Left ventricle myocardium inferior (tissue), 1 donor: Measurements from ENCODE around the gene WEE2. TPM values are rescaled to one million over a fixed set of nuclear protein-coding genes. Genes with fewer than 3 reads are reported as not detected.
"Not testable (repeated sequence)": the region's sequence is repeated elsewhere in the genome, so short reads cannot be mapped to it uniquely, and the experiment has no call there.

ENCODE experiments used
- DNase-seq: peaks from one replicate; pipeline ENCODE4 v3.0.0-alpha.2; 2020
- H3K27ac ChIP-seq: fragments of 200-600 bp; replicated peaks from 2 replicates; pipeline ENCODE4 v1.8.0; 2021
- H3K27me3 ChIP-seq: fragments of 200-600 bp; 2 replicates; pipeline ENCODE4 v1.8.0; 2021; ENCODE audit warnings: low read depth
- H3K36me3 ChIP-seq: fragments of 200-600 bp; 2 replicates; pipeline ENCODE4 v1.8.0; 2021
- H3K4me1 ChIP-seq: fragments of 200-600 bp; 2 replicates; pipeline ENCODE4 v1.8.0; 2021
- H3K4me3 ChIP-seq: fragments of 200-600 bp; 2 replicates; pipeline ENCODE4 v1.8.0; 2021; ENCODE audit warnings: mild to moderate bottlenecking, moderate library complexity
- H3K9me3 ChIP-seq: fragments of 200-600 bp; replicated peaks from 2 replicates; pipeline ENCODE4 v1.8.0; 2021
- CTCF ChIP-seq: fragments of 200-600 bp; IDR thresholded peaks from 2 replicates; pipeline ENCODE4 v1.8.0; 2021; ENCODE audit warnings: antibody characterized with exemption, mild to moderate bottlenecking, borderline replicate concordance
- intact Hi-C: fragments of 100-400 bp; cut with micrococcal nuclease; formaldehyde crosslinking; loops from one replicate; pipeline ENCODE4 v1.11.0; 2022
- total RNA-seq: library from RNA; stranded (reverse); fragmentation: NEBNext Ultra II Directional; extraction: Animal tissue kit (Norgen Biotek cat#: 25700); gene quantifications from one replicate; pipeline ENCODE4 v1.2.1, GENCODE V29; 2021
- donor health status: DM: no; HTN: yes; CAD: no; lungs with severe emphysema.

WEE2 gene
- total RNA-seq, 1 donor from 2014 or later, result not detected

GRCh38 chr7:141739250-141739649 lies 31.1 kb downstream of the WEE2 start:
- H3K36me3 ChIP-seq, result peaks cover 48% of the 10 kb centered on the region
- H3K4me1 ChIP-seq, result peaks cover 37% of the 10 kb centered on the region
- intact Hi-C loops, result loop anchor here (10.0 kb wide), 1 partner anchor 84 kb away; no protein-coding TSS in a partner anchor
- no peak for TF ChIP-seq CTCF
- H3K9me3 ChIP-seq, result no peaks in the 10 kb centered on the region
- no peaks in the 10 kb centered on the region for H3K27me3 ChIP-seq
- H3K27ac ChIP-seq, result no peak overlapping the region
- DNase-seq, result no peak
- peak overlapping the region; percentile 84 for H3K4me3 ChIP-seq

- no peak overlapping the region for H3K27ac ChIP-seq
- peaks cover 34% of the 10 kb centered on the region for H3K4me1 ChIP-seq
- H3K4me3 ChIP-seq, result no peak overlapping the region
- no peak for DNase-seq
- peaks cover 78% of the 10 kb centered on the region for H3K36me3 ChIP-seq
- no peaks in the 10 kb centered on the region for H3K27me3 ChIP-seq
- no peaks in the 10 kb centered on the region for H3K9me3 ChIP-seq
- no peak for TF ChIP-seq CTCF
- intact Hi-C loops, result no loop called here
Observed at GRCh38 chr7:141742229-141742628, 34.1 kb downstream of the WEE2 start.

- intact Hi-C loops, result no loop called here
- no peak overlapping the region for H3K4me3 ChIP-seq
- H3K27me3 ChIP-seq, result no peaks in the 10 kb centered on the region
- no peak overlapping the region for H3K27ac ChIP-seq
- H3K9me3 ChIP-seq, result no peaks in the 10 kb centered on the region
- H3K36me3 ChIP-seq, result peaks cover 97% of the 10 kb centered on the region
- no peak for DNase-seq
- H3K4me1 ChIP-seq, result peaks cover 18% of the 10 kb centered on the region
- no peak for TF ChIP-seq CTCF
Observed at GRCh38 chr7:141744131-141744530, 36.0 kb downstream of the WEE2 start.

GRCh38 chr7:141748396-141748795 lies 40.2 kb downstream of the WEE2 start:
- no peak overlapping the region for H3K4me3 ChIP-seq
- intact Hi-C loops, result no loop called here
- no peaks in the 10 kb centered on the region for H3K27me3 ChIP-seq
- H3K36me3 ChIP-seq, result peaks cover 100% of the 10 kb centered on the region
- DNase-seq, result no peak
- TF ChIP-seq CTCF, result no peak
- peaks cover 33% of the 10 kb centered on the region for H3K9me3 ChIP-seq
- H3K4me1 ChIP-seq, result no peaks in the 10 kb centered on the region
- H3K27ac ChIP-seq, result no peak overlapping the region

- H3K27ac ChIP-seq, DNase-seq, intact Hi-C loops, H3K27me3 ChIP-seq, H3K4me3 ChIP-seq, H3K4me1 ChIP-seq: not testable (repeated sequence)
- H3K36me3 ChIP-seq, result peaks cover 96% of the 10 kb centered on the region
- peaks cover 33% of the 10 kb centered on the region for H3K9me3 ChIP-seq
Observed at GRCh38 chr7:141751904-141752303, 43.8 kb downstream of the WEE2 start.

GRCh38 chr7:141752634-141753033 lies 44.5 kb downstream of the WEE2 start:
- H3K4me1 ChIP-seq, result no peaks in the 10 kb centered on the region
- no peak for DNase-seq
- peaks cover 33% of the 10 kb centered on the region for H3K9me3 ChIP-seq
- intact Hi-C loops, result no loop called here
- H3K36me3 ChIP-seq, result peaks cover 94% of the 10 kb centered on the region
- H3K27ac ChIP-seq, result no peak overlapping the region
- H3K4me3 ChIP-seq, result no peak overlapping the region
- H3K27me3 ChIP-seq, result no peaks in the 10 kb centered on the region
- TF ChIP-seq CTCF, result peak; percentile 31
